IMR-90 (cell line): ENCODE measurements around the gene LINGO1. TPM values are rescaled to one million over a fixed set of nuclear protein-coding genes. Genes with fewer than 3 reads are reported as not detected.
A peak's percentile ranks its signal among the peaks of the same experiment; 100 is the strongest.

ENCODE experiments used
- ATAC-seq: fragments of 200-7000 bp; cut with Tn5 transposase; 2 replicates; pipeline ENCODE4 v1.9.1; 2020; ENCODE audit warnings: low read depth, mild to moderate bottlenecking, moderate library complexity
- BruUV-seq: library from RNA; stranded (reverse); fragments of 400-500 nt; replicated peaks from 2 replicates; lab custom pipeline; 2021; lab: Mats Ljungman, UMichigan
- CTCF ChIA-PET: fragments of 300-600 bp; formaldehyde crosslinking; extraction: SDS; loops from one replicate; lab custom pipeline; 2021; ENCODE audit warnings: antibody characterized with exemption; lab: Yijun Ruan, JAX
- POLR2A ChIA-PET: fragments of 300-600 bp; sonication (Branson Sonifier 250); formaldehyde crosslinking; loops from one replicate; lab custom pipeline; 2022; ENCODE audit warnings: antibody characterized with exemption; ENCODE audit not compliant: unreplicated experiment; lab: Charles Lee
- DNase-seq: peaks from one replicate; pipeline ENCODE4 v3.0.0; 2013
- H2AFZ ChIP-seq: replicated peaks from 2 replicates; pipeline ENCODE3; 2013; ENCODE audit warnings: low read length, mild to moderate bottlenecking; ENCODE audit not compliant: poor library complexity
- H2AK5ac ChIP-seq: 2 replicates; pipeline ENCODE4 v1.6.1; 2013; ENCODE audit warnings: low read depth, low read length, inconsistent platforms
- H2AK9ac ChIP-seq: replicated peaks from 2 replicates; pipeline ENCODE3; 2013; ENCODE audit warnings: mild to moderate bottlenecking, low read depth, low read length, moderate library complexity; ENCODE audit not compliant: poor library complexity
- H2BK120ac ChIP-seq: 2 replicates; pipeline ENCODE4 v1.6.1; 2013; ENCODE audit warnings: low read depth, low read length, inconsistent platforms
- H2BK15ac ChIP-seq: 3 replicates; pipeline ENCODE4 v1.6.1; 2013; ENCODE audit warnings: low read depth, low read length, inconsistent platforms
- H2BK20ac ChIP-seq: 2 replicates; pipeline ENCODE4 v1.6.1; 2013; ENCODE audit warnings: low read depth, mild to moderate bottlenecking, inconsistent platforms, low read length, moderate library complexity
- H2BK5ac ChIP-seq: 2 replicates; pipeline ENCODE4 v1.6.1; 2013; ENCODE audit warnings: mild to moderate bottlenecking, low read depth, low read length, inconsistent platforms; ENCODE audit not compliant: poor library complexity, severe bottlenecking
- H3K14ac ChIP-seq: replicated peaks from 2 replicates; pipeline ENCODE4 v1.6.1; 2013; ENCODE audit warnings: low read depth, low read length, inconsistent platforms
- H3K18ac ChIP-seq: 2 replicates; pipeline ENCODE4 v1.6.1; 2013; ENCODE audit warnings: low read depth, low read length, control low read depth
- H3K23ac ChIP-seq: 2 replicates; pipeline ENCODE4 v1.6.1; 2013; ENCODE audit warnings: low read depth, low read length, inconsistent platforms
- H3K27ac ChIP-seq: 2 replicates; pipeline ENCODE4 v1.5.1; 2013; ENCODE audit warnings: mild to moderate bottlenecking, control low read depth, low read length; ENCODE audit not compliant: insufficient read depth
- H3K27me3 ChIP-seq: 2 replicates; pipeline ENCODE4 v1.6.1; 2013; ENCODE audit warnings: low read length; ENCODE audit not compliant: control insufficient read depth, insufficient read depth
- H3K36me3 ChIP-seq: 2 replicates; pipeline ENCODE4 v1.6.1; 2013; ENCODE audit warnings: low read length, mixed read lengths; ENCODE audit not compliant: control insufficient read depth, insufficient read depth
- H3K4ac ChIP-seq: 2 replicates; pipeline ENCODE4 v1.6.1; 2013; ENCODE audit warnings: low read depth, low read length, inconsistent platforms
- H3K4me1 ChIP-seq: 2 replicates; pipeline ENCODE4 v1.6.1; 2013; ENCODE audit warnings: low read length, mixed read lengths; ENCODE audit not compliant: control insufficient read depth, insufficient read depth
- H3K4me2 ChIP-seq: 2 replicates; pipeline ENCODE4 v1.6.1; 2013; ENCODE audit warnings: low read depth, mild to moderate bottlenecking, control low read depth, low read length, moderate library complexity
- H3K4me3 ChIP-seq: 2 replicates; pipeline ENCODE4 v1.5.1; 2013; ENCODE audit warnings: low read depth, mild to moderate bottlenecking, control low read depth, low read length, moderate library complexity; ENCODE audit not compliant: insufficient read depth
- H3K56ac ChIP-seq: 2 replicates; pipeline ENCODE4 v1.6.1; 2013; ENCODE audit warnings: low read length, inconsistent platforms; ENCODE audit not compliant: insufficient read depth; ENCODE audit errors: extremely low read depth
- H3K79me1 ChIP-seq, 2 experiments: 2 replicates each; pipeline ENCODE4 v1.6.1; 2013; ENCODE audit warnings: low read length in 2 of 2, inconsistent platforms in 1 of 2, low read depth in 1 of 2
- H3K9ac ChIP-seq: 2 replicates; pipeline ENCODE4 v1.6.1; 2013; ENCODE audit warnings: low read depth, low read length, control low read depth
- H3K9me1 ChIP-seq: 2 replicates; pipeline ENCODE4 v1.6.1; 2013; ENCODE audit warnings: low read length, inconsistent platforms; ENCODE audit not compliant: insufficient read depth
- H3K9me3 ChIP-seq: 2 replicates; pipeline ENCODE4 v1.6.1; 2013; ENCODE audit warnings: low read length; ENCODE audit not compliant: control insufficient read depth, insufficient read depth
- H4K20me1 ChIP-seq: 2 replicates; pipeline ENCODE4 v1.6.1; 2013; ENCODE audit warnings: low read length, inconsistent platforms; ENCODE audit not compliant: insufficient read depth
- H4K5ac ChIP-seq: 2 replicates; pipeline ENCODE4 v1.6.1; 2013; ENCODE audit warnings: mild to moderate bottlenecking, low read depth, low read length, control low read depth
- H4K8ac ChIP-seq, 2 experiments: 2 replicates each; pipeline ENCODE4 v1.6.1; 2013; ENCODE audit warnings: low read depth in 2 of 2, low read length in 2 of 2, control low read depth in 1 of 2, inconsistent platforms in 1 of 2
- H4K91ac ChIP-seq: 2 replicates; pipeline ENCODE4 v1.6.1; 2013; ENCODE audit warnings: low read depth, low read length, inconsistent platforms; ENCODE audit not compliant: insufficient read depth
- BHLHE40 ChIP-seq: fragments of 150-350 bp; IDR thresholded peaks from 2 replicates; pipeline ENCODE4 v1.6.1; 2016; ENCODE audit warnings: mild to moderate bottlenecking, low read depth, low read length
- CEBPB ChIP-seq: IDR thresholded peaks from 2 replicates; pipeline ENCODE4 v1.6.1; 2012; ENCODE audit warnings: low read depth, low read length, improper control_type of control experiment
- CTCF ChIP-seq: conservative IDR thresholded peaks from 2 replicates; pipeline ENCODE4 v1.5.1; 2012; ENCODE audit warnings: mild to moderate bottlenecking, low read depth, low read length, improper control_type of control experiment
- MAFK ChIP-seq: IDR thresholded peaks from 2 replicates; pipeline ENCODE4 v1.6.1; 2012; ENCODE audit warnings: low read depth, low read length, improper control_type of control experiment
- MAZ ChIP-seq: IDR thresholded peaks from 2 replicates; pipeline ENCODE4 v1.6.1; 2012; ENCODE audit warnings: low read depth, mild to moderate bottlenecking, low read length, improper control_type of control experiment, moderate library complexity, borderline replicate concordance
- MXI1 ChIP-seq: IDR thresholded peaks from 2 replicates; pipeline ENCODE4 v1.6.1; 2012; ENCODE audit warnings: low read depth, mild to moderate bottlenecking, low read length, moderate library complexity, borderline replicate concordance
- POLR2A ChIP-seq: IDR thresholded peaks from 2 replicates; pipeline ENCODE4 v1.6.1; 2012; ENCODE audit warnings: mild to moderate bottlenecking, low read depth, low read length
- RAD21 ChIP-seq: IDR thresholded peaks from 2 replicates; pipeline ENCODE4 v1.6.1; 2012; ENCODE audit warnings: low read length, improper control_type of control experiment
- RFX5 ChIP-seq: IDR thresholded peaks from 2 replicates; pipeline ENCODE4 v1.8.0; 2012; ENCODE audit warnings: low read depth, mild to moderate bottlenecking, low read length, moderate library complexity
- SMC3 ChIP-seq: fragments of 150-350 bp; IDR thresholded peaks from 2 replicates; pipeline ENCODE4 v1.6.1; 2016; ENCODE audit warnings: low read depth, mild to moderate bottlenecking, antibody characterized with exemption, low read length, moderate library complexity
- WGBS, 2 experiments: methylation state at CpG; one replicate each; pipeline versions ENCODE4 v1.1.5 to v1.1.7; 2013; ENCODE audit warnings: missing lambda C conversion rate in 2 of 2; ENCODE audit not compliant: insufficient read length in 1 of 2; ENCODE audit errors: extremely low coverage in 2 of 2; 5-methylcytosine and 5-hydroxymethylcytosine counted together
- dilution Hi-C: fragments of 300-500 bp; cut with HindIII; formaldehyde crosslinking; loops from one replicate; pipeline ENCODE4 v1.14.3; 2018; ENCODE audit warnings: low sequenced_read_pairs; ENCODE audit not compliant: unreplicated experiment
- in situ Hi-C: fragments of 300-500 bp; cut with MboI; formaldehyde crosslinking; loops from 3 replicates; pipeline ENCODE4 v1.14.3; 2019; ENCODE audit warnings: low sequenced_read_pairs, inconsistent platforms, mixed read lengths
- intact Hi-C: fragments of 100-400 bp; cut with micrococcal nuclease; formaldehyde crosslinking; loops from 2 replicates; pipeline ENCODE4 v1.10.0; 2022
- polyA plus RNA-seq, 3 experiments: library from polyadenylated mRNA; depleted of rRNA; stranded (reverse); fragments of >200 nt; gene quantifications; 2 replicates each; pipeline ENCODE4 v1.2.3, GENCODE V29; 2012; ENCODE audit warnings: low replicate concordance in 1 of 3
- total RNA-seq: library from RNA; depleted of rRNA; stranded (reverse); fragments of >200 nt; gene quantifications from 2 replicates; pipeline ENCODE4 v1.2.3, GENCODE V29; 2012

The LINGO1 gene
- total and polyA plus RNA-seq, 2 of the 4 experiments (the other 2 are of a cell fraction) = 0.05 TPM; not detected in 1

- Histone ChIP-seq H2BK5ac (no peak overlapping the region), H3K23ac (no peak overlapping the region), H3K36me3 (no peaks in the 10 kb centered on the region), H2AK5ac (no peak overlapping the region), H3K27me3 (peaks cover 67% of the 10 kb centered on the region), H3K4ac (no peak overlapping the region), H3K4me2 (no peak overlapping the region), H4K8ac (no peak overlapping the region), H3K9me3 (no peaks in the 10 kb centered on the region), H2AK9ac (no peak overlapping the region), H3K4me3 (no peak overlapping the region), H3K79me1 (no peaks in the 10 kb centered on the region), H3K4me1 (no peaks in the 10 kb centered on the region), H2BK15ac (no peak overlapping the region), H3K9ac (no peak overlapping the region), H2AFZ (peak overlapping the region; percentile 5), H4K5ac (no peak overlapping the region), H4K91ac (no peak overlapping the region), H3K9me1 (no peaks in the 10 kb centered on the region), H2BK120ac (no peak overlapping the region), H3K14ac (no peak overlapping the region), H4K20me1 (no peaks in the 10 kb centered on the region), H3K18ac (no peak overlapping the region), H3K27ac (no peak overlapping the region), H2BK20ac (no peak overlapping the region), H3K56ac (no peak overlapping the region)
- dilution Hi-C loops (no loop called here), in situ Hi-C loops (no loop called here), intact Hi-C loops (no loop called here)
- ChIA-PET POLR2A (no interaction called here), CTCF (no interaction called here)
- ATAC-seq (no peak), DNase-seq (no peak)
- 80% methylated on average over 1 of the region's 5 CpGs; no CpG with 5 or more reads in 1 of the 2 experiments for whole genome bisulfite sequencing, 2 experiments
- BruUV-seq = no TSS peak
- no peak for TF ChIP-seq CTCF
- TF ChIP-seq MAZ = no peak
- no peak for TF ChIP-seq RFX5
- no peak for TF ChIP-seq RAD21
- no peak for TF ChIP-seq SMC3
- no peak for TF ChIP-seq MXI1
- no peak for TF ChIP-seq MAFK
- TF ChIP-seq CEBPB = no peak
- no peak for TF ChIP-seq BHLHE40
- TF ChIP-seq POLR2A = no peak
Measured at GRCh38 chr15:77664428-77664827, 31.7 kb upstream of the LINGO1 start.
